AG04450 (cell line): ENCODE results near the gene GRIA4. TPM values are rescaled to one million over a fixed set of nuclear protein-coding genes. Genes with fewer than 3 reads are reported as not detected.
A peak's percentile ranks its signal among the peaks of the same experiment; 100 is the strongest.
"Not testable (repeated sequence)": the region's sequence is repeated elsewhere in the genome, so short reads cannot be mapped to it uniquely, and the experiment has no call there.

Source experiments
- CTCF ChIA-PET: fragments of 300-600, 350-600 bp; formaldehyde crosslinking; extraction: SDS; loops from one replicate; lab custom pipeline; 2022; ENCODE audit warnings: antibody characterized with exemption, inconsistent platforms; lab: Charles Lee
- POLR2A ChIA-PET: fragments of 350-600 bp; formaldehyde crosslinking; extraction: SDS; loops from one replicate; lab custom pipeline; 2021; ENCODE audit warnings: antibody characterized with exemption, inconsistent platforms; lab: Yijun Ruan, JAX
- DNase-seq: peaks from one replicate; pipeline ENCODE4 v3.0.0-alpha.2; 2011; ENCODE audit warnings: low read depth, low spot score
- H3K27ac ChIP-seq: one replicate; pipeline ENCODE4 v1.5.1; 2012; ENCODE audit warnings: low read depth, low read length, control low read depth
- H3K27me3 ChIP-seq: one replicate; pipeline ENCODE4 v1.6.0; 2012; ENCODE audit warnings: low read length; ENCODE audit not compliant: control insufficient read depth, insufficient read depth
- H3K4me3 ChIP-seq: 2 replicates; pipeline ENCODE4 v1.5.1; 2011; ENCODE audit warnings: mild to moderate bottlenecking, low read depth, low read length, control low read depth
- H3K9me3 ChIP-seq: 2 replicates; pipeline ENCODE4 v1.5.1; 2012; ENCODE audit warnings: low read length; ENCODE audit not compliant: control insufficient read depth, insufficient read depth
- CTCF ChIP-seq: IDR thresholded peaks from 2 replicates; pipeline ENCODE4 v1.5.1; 2011; ENCODE audit warnings: low read depth, low read length, control low read depth, inconsistent platforms
- polyA plus RNA-seq: library from polyadenylated mRNA; depleted of rRNA; stranded (reverse); fragments of >200 nt; gene quantifications from 2 replicates; pipeline ENCODE4 v1.2.3, GENCODE V29; 2011

GRIA4 gene
- polyA plus RNA-seq, 1 experiment: 0.64 TPM

- no peak overlapping the region for H3K27ac ChIP-seq
- H3K4me3 ChIP-seq: no peak overlapping the region
- CTCF ChIA-PET: no interaction called here
- TF ChIP-seq CTCF: no peak
- no peak for DNase-seq
- H3K27me3 ChIP-seq: no peaks in the 10 kb centered on the region
- POLR2A ChIA-PET: no interaction called here
- H3K9me3 ChIP-seq: peaks cover 2% of the 10 kb centered on the region; the same call in 1 of the 2 replicates
Measured at GRCh38 chr11:106001304-106002012, 391.6 kb downstream of the GRIA4 start.

GRCh38 chr11:106003094-106003493 is 393.2 kb downstream of the GRIA4 start:
- H3K27ac ChIP-seq, H3K27me3 ChIP-seq, DNase-seq, H3K4me3 ChIP-seq, POLR2A ChIA-PET, H3K9me3 ChIP-seq: not testable (repeated sequence)
- CTCF ChIA-PET: interaction anchor here (0.7 kb wide), 1 partner anchor 1279 kb away, joined by 3 read pairs; no protein-coding TSS in a partner anchor

GRCh38 chr11:106011481-106011880 is 401.6 kb downstream of the GRIA4 start:
- Histone ChIP-seq H3K4me3 (no peak overlapping the region), H3K9me3 (no peaks in the 10 kb centered on the region), H3K27me3 (no peaks in the 10 kb centered on the region), H3K27ac (no peak overlapping the region)
- DNase-seq: no peak
- no peak for TF ChIP-seq CTCF
- POLR2A ChIA-PET: no interaction called here
- CTCF ChIA-PET: no interaction called here

- POLR2A ChIA-PET: no interaction called here
- no peak for TF ChIP-seq CTCF
- no peaks in the 10 kb centered on the region for H3K9me3 ChIP-seq
- CTCF ChIA-PET: no interaction called here
- H3K4me3 ChIP-seq: no peak overlapping the region
- H3K27me3 ChIP-seq: no peaks in the 10 kb centered on the region
- DNase-seq: peak; percentile 72
- peak overlapping the region; percentile 41 for H3K27ac ChIP-seq
Measured at GRCh38 chr11:106012744-106013143, 402.9 kb downstream of the GRIA4 start.

- no peak for TF ChIP-seq CTCF
- Histone ChIP-seq H3K27ac (no peak overlapping the region), H3K9me3 (no peaks in the 10 kb centered on the region), H3K4me3 (no peak overlapping the region), H3K27me3 (no peaks in the 10 kb centered on the region)
- POLR2A ChIA-PET: no interaction called here
- no peak for DNase-seq
- CTCF ChIA-PET: no interaction called here
Measured at GRCh38 chr11:106014035-106014434, 404.2 kb downstream of the GRIA4 start.
